ENCODE results near the gene CYFIP2. TPM values are rescaled to one million over a fixed set of nuclear protein-coding genes. Genes with fewer than 3 reads are reported as not detected.

Gene CYFIP2
- total and polyA plus RNA-seq, 8 donors, result 7.6 to 19.6 (median 11.4) TPM

DNA sequence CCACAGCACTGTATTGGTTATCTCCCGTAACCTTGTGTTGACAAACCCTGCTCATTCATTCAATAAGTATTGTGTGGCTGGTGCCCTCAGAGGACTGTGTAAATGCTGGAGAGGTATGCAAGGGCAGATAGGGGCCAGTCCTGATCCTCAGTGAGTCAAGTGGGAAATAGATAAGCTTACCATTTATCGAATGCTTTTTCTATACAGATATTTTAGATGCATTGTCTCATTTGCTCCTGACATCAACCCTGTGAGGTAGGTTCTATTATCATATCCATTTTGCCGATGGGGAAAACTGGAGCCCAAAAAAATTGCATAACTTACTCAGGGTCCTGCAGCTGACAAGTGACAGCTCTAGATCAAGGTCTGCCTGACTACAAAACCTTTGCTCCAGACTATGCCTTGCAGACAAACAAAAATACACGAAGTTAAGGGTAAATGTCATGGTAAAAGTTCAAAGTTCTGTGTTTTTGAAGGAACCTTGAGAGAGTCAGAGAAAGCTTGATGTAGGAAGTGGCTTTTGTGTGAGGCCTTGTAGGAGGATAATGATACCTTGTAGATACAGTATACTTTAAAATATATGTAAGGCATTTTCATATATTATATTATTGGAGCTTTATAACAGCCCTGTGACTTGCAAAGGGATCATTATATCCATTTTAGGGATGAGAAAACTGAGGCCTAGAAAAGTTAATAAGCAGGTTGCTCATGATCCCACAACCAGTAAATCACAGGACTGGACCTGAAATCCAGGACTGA, 22.7 kb downstream of the CYFIP2 start:
- no peaks in the 10 kb centered on the region for H3K36me3 ChIP-seq
- WGBS, 2 donors, result 55 to 61% methylated on average over 4 of the region's 4 CpGs
- no peaks in the 10 kb centered on the region for H3K27me3 ChIP-seq
- FAIRE-seq (no peak), DNase-seq (no peak), ATAC-seq (no peak)
- H3K27ac ChIP-seq, result no peak overlapping the region
- TF ChIP-seq CTCF (IDR thresholded peaks at IDR 0.05), result no peak
- H3K4me1 ChIP-seq, result peaks cover 0 to 3% (median 0%) of the 10 kb centered on the region in 3 donors
- H3K4me3 ChIP-seq, result no peak overlapping the region
- intact Hi-C loops (cut with DNase I), result no loop called here
- no peaks in the 10 kb centered on the region for H3K9me3 ChIP-seq

DNA sequence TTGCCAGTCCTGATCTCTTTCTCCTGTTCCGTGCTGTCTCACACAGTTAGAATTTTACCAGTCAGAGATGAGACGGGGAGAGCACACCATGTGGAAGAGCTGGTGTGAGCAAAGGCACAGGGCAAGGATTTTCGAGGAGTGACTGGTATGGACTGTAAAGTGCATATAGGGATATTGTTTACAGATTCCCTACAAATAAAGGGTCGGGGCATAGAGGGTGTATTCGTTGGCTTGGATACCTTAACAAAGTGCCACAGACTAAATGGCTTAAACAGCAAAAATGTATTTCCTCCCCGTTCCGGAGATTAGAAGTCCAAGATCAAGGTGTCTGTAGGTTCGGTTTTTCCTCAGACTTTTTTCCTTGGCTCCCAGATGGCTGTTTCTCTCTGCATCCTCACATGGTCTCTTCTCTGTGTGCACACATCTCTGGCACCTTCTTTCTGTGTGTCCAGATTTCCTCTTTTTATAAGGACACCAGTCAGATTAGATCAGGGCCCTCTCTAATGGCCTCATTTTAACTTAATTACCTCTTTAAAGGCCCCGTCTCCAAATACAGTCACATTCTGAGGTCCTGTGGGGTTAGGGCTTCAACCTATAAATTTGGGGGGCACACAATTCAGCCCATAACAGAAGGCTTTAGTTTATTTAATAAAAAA, 23.4 kb downstream of the CYFIP2 start:
- no peak for FAIRE-seq
- no peaks in the 10 kb centered on the region for H3K9me3 ChIP-seq
- 86 to 91% methylated on average over 9 of the region's 9 CpGs for WGBS, 2 donors
- no peak for DNase-seq
- H3K36me3 ChIP-seq, result no peaks in the 10 kb centered on the region
- peaks cover 0 to 3% (median 0%) of the 10 kb centered on the region in 3 donors for H3K4me1 ChIP-seq
- no peak for ATAC-seq
- TF ChIP-seq CTCF (IDR thresholded peaks at IDR 0.05), result no peak
- H3K27me3 ChIP-seq, result no peaks in the 10 kb centered on the region
- no peak overlapping the region for H3K27ac ChIP-seq
- intact Hi-C loops (cut with DNase I), result no loop called here
- H3K4me3 ChIP-seq, result no peak overlapping the region

GRCh38 chr5:157290156-157290980, 24.4 kb downstream of the CYFIP2 start:
- 84 to 91% methylated on average over 6 of the region's 6 CpGs for WGBS, 2 donors
- no peak overlapping the region for H3K4me3 ChIP-seq
- FAIRE-seq (no peak), ATAC-seq (no peak), DNase-seq (no peak)
- intact Hi-C loops (cut with DNase I), result no loop called here
- no peak for TF ChIP-seq CTCF (IDR thresholded peaks at IDR 0.05)
- no peaks in the 10 kb centered on the region for H3K9me3 ChIP-seq
- H3K4me1 ChIP-seq, result peaks cover 0 to 3% (median 2%) of the 10 kb centered on the region in 3 donors
- H3K36me3 ChIP-seq, result no peaks in the 10 kb centered on the region
- H3K27ac ChIP-seq, result no peak overlapping the region
- no peaks in the 10 kb centered on the region for H3K27me3 ChIP-seq

DNA sequence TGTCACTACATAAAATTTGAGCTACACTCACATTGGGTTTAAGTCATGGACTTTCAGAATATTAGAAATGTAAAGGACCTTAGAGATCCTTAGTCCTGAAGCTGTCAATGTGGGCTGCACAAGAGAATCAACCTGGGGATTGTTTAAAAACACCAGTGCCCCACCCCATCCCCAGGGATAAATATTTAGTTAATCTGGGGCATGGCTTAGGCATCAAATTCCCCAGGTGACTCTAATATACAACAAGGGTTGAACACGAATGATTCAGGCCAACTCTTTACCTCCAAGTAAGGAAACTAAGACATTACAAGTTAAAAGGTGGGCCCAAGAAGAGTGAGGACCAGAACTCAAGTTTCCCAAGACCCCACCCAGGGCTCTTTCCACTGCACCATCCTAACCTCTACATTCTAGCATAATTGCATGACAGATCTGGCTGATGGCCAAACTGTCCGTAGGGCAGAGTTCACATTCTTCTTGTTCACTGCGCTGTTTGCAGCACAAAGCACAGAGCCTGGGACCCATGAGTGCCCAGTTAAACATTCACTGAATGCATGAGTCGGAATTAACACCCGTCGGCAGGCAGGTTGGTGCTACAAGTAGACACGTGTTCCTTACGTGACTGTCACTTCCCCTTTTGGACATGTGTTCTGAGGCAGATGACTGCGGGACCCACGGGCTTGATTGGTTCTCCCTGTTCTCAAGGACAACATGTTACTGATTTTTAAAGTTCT, 25.2 kb downstream of the CYFIP2 start:
- intact Hi-C loops (cut with DNase I), result no loop called here
- WGBS, 2 donors, result 12 to 23% methylated on average over 10 of the region's 10 CpGs
- no peak for TF ChIP-seq CTCF (IDR thresholded peaks at IDR 0.05)
- H3K27ac ChIP-seq, result no peak overlapping the region
- no peak overlapping the region for H3K4me3 ChIP-seq
- ATAC-seq, result peak; percentile 77 to 90 (median 85)
- DNase-seq, result peak in 4 of 6 donors; percentile 30 to 52 (median 44)
- FAIRE-seq, result no peak
- H3K27me3 ChIP-seq, result no peaks in the 10 kb centered on the region
- H3K36me3 ChIP-seq, result no peaks in the 10 kb centered on the region
- no peaks in the 10 kb centered on the region for H3K9me3 ChIP-seq
- H3K4me1 ChIP-seq, result peaks cover 0 to 3% (median 3%) of the 10 kb centered on the region in 3 donors

Measured in pancreas (tissue), 10 donors.